ENCODE data around the gene ERAL1. TPM values are rescaled to one million over a fixed set of nuclear protein-coding genes. Genes with fewer than 3 reads are reported as not detected.
A peak's percentile ranks its signal among the peaks of the same experiment; 100 is the strongest.

Gene ERAL1
- total and polyA plus RNA-seq, 2 of the 8 experiments (the other 6 are each of a cell fraction or from before 2014, with no cell fraction given): 67.8 to 122 TPM

GRCh38 chr17:28867276-28867675 lies 12.5 kb downstream of the ERAL1 start:
- no peaks in the 10 kb centered on the region for H3K23me2 ChIP-seq (ENCODE audit: low read depth, low read length)
- no peak for FAIRE-seq
- WGBS, 2 experiments (ENCODE audit: extremely low coverage in 1 of 2, insufficient coverage in 1 of 2, insufficient read length in 1 of 2, insufficient replicate concordance in 2 of 2, low coverage in 1 of 2, low lambda C conversion rate in 2 of 2, missing lambda C conversion rate in 1 of 2): 93% methylated on average over 7 of the region's 7 CpGs; no CpG with 5 or more reads in 1 of the 2 experiments
- no peak overlapping the region for H3K14ac ChIP-seq (ENCODE audit: insufficient read length)
- H3K4me3 ChIP-seq (ENCODE audit: extremely low read depth in 1 of 4, insufficient read depth in 2 of 4, low read depth in 3 of 4, low read length in 4 of 4): no peak overlapping the region
- H3K56ac ChIP-seq (replicated peaks; ENCODE audit: insufficient read length, low read depth, low read length): no peak overlapping the region
- H2AK5ac ChIP-seq (ENCODE audit: low read depth, low read length): no peak overlapping the region
- H3K27ac ChIP-seq (ENCODE audit: low read depth, low read length): no peak overlapping the region
- H3K4me2 ChIP-seq (ENCODE audit: insufficient read depth in 1 of 2, low read depth in 2 of 2, low read length in 2 of 2): no peak overlapping the region
- H4K5ac ChIP-seq (ENCODE audit: insufficient read length, low read depth, low read length): no peak overlapping the region
- no peak overlapping the region for H2AFZ ChIP-seq (ENCODE audit: low read length)
- no peak overlapping the region for H2BK20ac ChIP-seq (ENCODE audit: low read length)
- CTCF ChIA-PET (ENCODE audit: partially characterized antibody): interaction anchor here (1.1 to 4.2 kb wide), 5 partner anchors 12 to 107 kb away, joined by 3 to 20 read pairs (median 7); no protein-coding TSS in a partner anchor
- H2BK5ac ChIP-seq (ENCODE audit: low read depth, low read length): peak overlapping the region; percentile 52; the same call in 1 of the 2 replicates
- H3K79me2 ChIP-seq (ENCODE audit: control insufficient read depth in 1 of 2, insufficient read depth in 2 of 2, low read length in 2 of 2): no peaks in the 10 kb centered on the region
- H3K79me1 ChIP-seq (ENCODE audit: low read depth, low read length): no peaks in the 10 kb centered on the region
- H2BK15ac ChIP-seq (ENCODE audit: low read length): 0 out of 2 replicates have a peak overlapping the region, but pooled peaks have one; percentile 81
- H3K4ac ChIP-seq (replicated peaks; ENCODE audit: insufficient read length, low read depth, low read length): no peak overlapping the region
- no peak overlapping the region for H3K18ac ChIP-seq (ENCODE audit: extremely low read depth, low read length)
- H4K20me1 ChIP-seq (replicated peaks in 1 of 2; ENCODE audit: control insufficient read depth in 1 of 2, insufficient read depth in 2 of 2, low read length in 2 of 2): no peaks in the 10 kb centered on the region
- peaks cover 0 to 6% (median 0%) of the 10 kb centered on the region in 4 experiments; a peak in 1 of 7 replicates for H3K4me1 ChIP-seq (replicated peaks in 1 of 4; ENCODE audit: control insufficient read depth in 3 of 4, insufficient read depth in 4 of 4, low read length in 3 of 4)
- no peak overlapping the region for H3K9ac ChIP-seq (replicated peaks in 1 of 4; ENCODE audit: extremely low read depth in 1 of 4, low read depth in 3 of 4, low read length in 3 of 4)
- no peaks in the 10 kb centered on the region for H3K9me3 ChIP-seq (ENCODE audit: insufficient read depth in 2 of 2, low read depth in 1 of 2, low read length in 1 of 2)
- H2BK120ac ChIP-seq (replicated peaks; ENCODE audit: low read depth, low read length): no peak overlapping the region
- no peak overlapping the region for H4K91ac ChIP-seq (replicated peaks; ENCODE audit: insufficient read length, low read length)
- H3K27me3 ChIP-seq (replicated peaks in 1 of 4; ENCODE audit: control insufficient read depth in 3 of 4, extremely low read depth in 1 of 4, insufficient read depth in 3 of 4, low read length in 3 of 4): peaks cover 0 to 4% (median 0%) of the 10 kb centered on the region in 4 experiments; a peak in 2 of 7 replicates
- H3K36me3 ChIP-seq (ENCODE audit: control insufficient read depth in 2 of 4, insufficient read depth in 4 of 4, low read length in 3 of 4): no peaks in the 10 kb centered on the region; a peak in 1 of 8 replicates
- H4K8ac ChIP-seq (ENCODE audit: extremely low read depth, insufficient read depth, low read length): no peak overlapping the region
- POLR2A ChIA-PET (ENCODE audit: partially characterized antibody): interaction anchor here (0.7 to 2.3 kb wide), 4 partner anchors 9 to 115 kb away, joined by 3 to 6 read pairs (median 4); partner anchors contain the start of gene FLOT2
- H3K23ac ChIP-seq (ENCODE audit: insufficient read length): no peak overlapping the region
- DNase-seq (ENCODE audit: low read depth in 1 of 2, low spot score in 2 of 2): no peak
- no peak overlapping the region; the same call in 1 of the 2 replicates for H2BK12ac ChIP-seq (ENCODE audit: low read depth, low read length)
- TF ChIP-seq MAX (IDR thresholded peaks at IDR 0.05): no peak
- no peak for TF ChIP-seq FOSL1 (IDR thresholded peaks at IDR 0.05; ENCODE audit: insufficient read depth, low read depth, low read length)
- TF ChIP-seq CBX8 (IDR thresholded peaks at IDR 0.05; ENCODE audit: borderline replicate concordance, low read depth, low read length): no peak
- TF ChIP-seq SIX5 (IDR thresholded peaks at IDR 0.05; ENCODE audit: low read depth, low read length): no peak
- TF ChIP-seq KDM1A (IDR thresholded peaks at IDR 0.05; ENCODE audit: borderline replicate concordance, low read length): no peak
- TF ChIP-seq, protein P1, sequence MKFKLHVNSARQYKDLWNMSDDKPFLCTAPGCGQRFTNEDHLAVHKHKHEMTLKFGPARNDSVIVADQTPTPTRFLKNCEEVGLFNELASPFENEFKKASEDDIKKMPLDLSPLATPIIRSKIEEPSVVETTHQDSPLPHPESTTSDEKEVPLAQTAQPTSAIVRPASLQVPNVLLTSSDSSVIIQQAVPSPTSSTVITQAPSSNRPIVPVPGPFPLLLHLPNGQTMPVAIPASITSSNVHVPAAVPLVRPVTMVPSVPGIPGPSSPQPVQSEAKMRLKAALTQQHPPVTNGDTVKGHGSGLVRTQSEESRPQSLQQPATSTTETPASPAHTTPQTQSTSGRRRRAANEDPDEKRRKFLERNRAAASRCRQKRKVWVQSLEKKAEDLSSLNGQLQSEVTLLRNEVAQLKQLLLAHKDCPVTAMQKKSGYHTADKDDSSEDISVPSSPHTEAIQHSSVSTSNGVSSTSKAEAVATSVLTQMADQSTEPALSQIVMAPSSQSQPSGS (IDR thresholded peaks at IDR 0.05; ENCODE audit: low read length): no peak
- TF ChIP-seq BACH1 (IDR thresholded peaks at IDR 0.05; ENCODE audit: low read length): no peak
- no peak for TF ChIP-seq NRF1 (IDR thresholded peaks at IDR 0.05; ENCODE audit: low read depth, low read length)
- no peak for TF ChIP-seq RAD21 (IDR thresholded peaks at IDR 0.05 in 1 of 2, conservative IDR thresholded peaks at IDR 0.05 in 1 of 2; ENCODE audit: low read depth in 2 of 2, low read length in 2 of 2)
- TF ChIP-seq JUND (IDR thresholded peaks at IDR 0.05; ENCODE audit: low read length): no peak
- no peak for TF ChIP-seq RFX5 (IDR thresholded peaks at IDR 0.05; ENCODE audit: borderline replicate concordance, low read depth, low read length)
- no peak for TF ChIP-seq SRF (IDR thresholded peaks at IDR 0.05; ENCODE audit: low read depth, low read length)

Data from H1 (cell line).